Eye (tissue), 1 donor: ENCODE data around the gene GDA.
"Not testable (repeated sequence)": the region's sequence is repeated elsewhere in the genome, so short reads cannot be mapped to it uniquely, and the experiment has no call there.

ENCODE experiments used
- DNase-seq: peaks from one replicate; pipeline ENCODE4 v3.0.0-alpha.2; 2015

Gene GDA

DNA sequence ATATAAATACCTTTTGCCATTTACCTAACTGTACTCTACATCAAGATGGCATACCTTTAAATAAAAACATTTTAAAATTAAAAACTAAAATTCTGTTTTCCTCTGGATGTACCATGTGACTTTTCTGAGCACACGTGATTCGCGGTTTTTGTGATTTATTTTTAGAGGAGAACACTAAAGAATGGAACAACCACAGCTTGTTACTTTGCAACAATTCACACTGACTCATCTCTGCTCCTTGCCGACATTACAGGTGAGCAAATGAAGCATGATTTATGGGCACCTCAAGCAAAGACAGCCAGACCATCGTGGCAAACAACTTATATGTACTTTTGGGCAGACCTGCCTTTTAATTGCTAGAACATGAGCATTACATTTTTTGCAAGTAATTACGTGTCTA lies 61.3 kb downstream of the GDA start:
- DNase-seq = no peak

DNA sequence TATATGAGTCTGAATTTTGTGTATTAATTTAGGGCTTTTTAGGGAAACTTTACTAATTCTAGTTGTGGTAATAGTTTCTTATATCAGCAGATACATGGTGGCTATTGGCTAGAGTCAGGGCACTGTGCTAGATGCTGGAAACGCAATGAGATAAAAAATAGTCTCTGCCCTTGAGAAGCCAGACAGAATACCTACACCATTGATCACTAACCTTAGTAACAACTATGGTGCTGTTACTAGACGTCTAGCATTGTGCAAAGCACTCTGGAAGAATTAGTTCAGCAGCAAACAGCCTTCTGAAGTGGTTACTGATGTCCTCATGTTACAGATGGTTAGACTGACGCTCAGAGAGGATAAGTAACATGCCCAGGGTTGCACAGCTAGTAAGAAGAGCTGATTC lies 61.8 kb downstream of the GDA start:
- no peak for DNase-seq

- no peak for DNase-seq
Measured at GRCh38 chr9:72213906-72214305, 64.7 kb downstream of the GDA start.

DNA sequence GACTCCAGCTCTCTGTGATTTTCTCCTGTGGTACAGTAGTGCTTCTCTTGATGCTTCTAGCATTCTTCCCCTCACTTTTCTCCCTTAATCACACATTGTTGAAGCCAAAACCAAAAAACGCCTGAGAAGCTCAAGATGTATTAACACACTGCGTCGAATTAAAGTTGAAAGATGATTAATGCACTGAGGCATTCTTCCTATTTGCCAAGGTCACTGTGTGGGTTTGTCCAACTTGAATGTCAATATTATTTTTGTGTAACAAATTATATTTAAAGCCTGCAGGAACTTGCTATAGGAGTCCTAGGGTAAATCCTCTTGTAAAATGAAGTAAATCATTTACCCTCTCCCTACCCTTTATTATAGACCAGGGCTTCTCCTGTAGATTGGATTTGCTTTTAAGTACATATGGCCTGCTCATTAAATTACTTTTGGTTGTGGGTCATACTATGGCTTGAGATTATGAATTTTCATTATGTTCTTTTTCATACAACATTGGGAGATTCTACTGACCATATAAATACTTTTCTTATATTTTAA lies 68.1 kb downstream of the GDA start:
- DNase-seq = no peak

- no peak for DNase-seq
Measured at GRCh38 chr9:72220589-72220988, 71.3 kb downstream of the GDA start.

DNA sequence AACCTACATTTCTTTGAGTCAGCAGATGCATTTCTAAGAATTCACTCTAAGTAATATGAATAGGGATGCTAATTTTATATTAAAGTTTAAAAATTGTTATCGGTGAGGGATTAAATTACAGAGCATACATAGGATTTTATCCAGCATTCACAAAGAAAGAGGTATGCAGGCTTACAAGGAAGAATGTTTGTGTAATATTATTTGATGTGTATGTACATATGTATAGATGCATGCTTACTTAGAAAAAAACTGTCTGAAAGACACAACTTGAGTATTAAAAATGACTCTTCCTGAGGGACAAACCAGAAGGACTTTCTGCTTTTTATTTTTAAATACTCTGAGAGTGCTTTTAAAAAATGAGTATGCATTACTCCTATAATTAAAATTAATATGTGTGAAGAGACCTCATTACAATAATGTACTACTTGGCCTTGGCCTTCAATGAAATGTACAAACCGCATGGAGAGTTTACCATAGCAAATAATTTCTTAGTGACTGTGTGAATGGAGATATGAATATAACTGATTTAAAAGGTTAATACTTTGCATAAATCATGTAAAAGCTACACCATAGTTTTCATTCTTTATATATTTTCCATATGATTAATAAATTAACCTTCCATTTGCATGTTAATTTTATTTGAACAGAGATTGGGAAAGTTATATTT lies 77.0 kb downstream of the GDA start:
- DNase-seq = no peak

DNA sequence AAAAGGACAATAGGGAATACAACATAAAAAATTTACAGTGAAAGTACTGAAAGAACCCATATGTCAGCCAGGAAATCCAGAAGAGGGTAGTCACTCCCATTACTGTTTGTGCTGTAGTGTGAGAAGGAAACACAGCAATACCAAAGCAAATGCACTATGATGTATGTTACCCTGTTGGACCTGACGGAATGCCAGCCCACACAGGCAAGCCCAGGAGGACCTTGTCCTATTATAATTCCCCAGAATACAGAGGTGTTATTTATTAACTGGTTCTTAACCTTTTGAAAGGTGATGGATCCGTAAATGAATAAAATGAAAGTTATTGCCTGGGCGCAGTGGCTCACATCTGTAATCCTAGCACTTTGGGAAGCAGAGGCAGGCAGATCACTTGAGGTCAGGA lies 79.0 kb downstream of the GDA start:
- DNase-seq = no peak

DNA sequence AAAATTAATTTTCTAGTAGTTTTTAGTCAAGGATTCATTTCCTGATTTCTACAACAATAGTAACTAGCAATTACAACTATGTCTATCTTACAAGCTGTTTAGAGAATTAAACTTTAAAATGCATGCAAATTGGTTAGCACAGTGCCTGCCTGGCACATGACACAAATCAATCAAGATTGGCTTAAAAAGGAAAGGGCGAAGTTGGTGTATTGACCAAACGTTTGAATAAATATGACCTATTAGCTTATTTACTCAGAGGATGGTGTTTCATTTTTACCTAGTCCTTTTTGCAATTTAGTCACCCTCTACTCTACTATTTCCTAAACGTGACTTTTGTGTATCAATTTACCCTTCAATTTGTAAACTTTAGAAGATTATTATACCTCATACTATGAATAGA lies 83.5 kb downstream of the GDA start:
- no peak for DNase-seq

DNA sequence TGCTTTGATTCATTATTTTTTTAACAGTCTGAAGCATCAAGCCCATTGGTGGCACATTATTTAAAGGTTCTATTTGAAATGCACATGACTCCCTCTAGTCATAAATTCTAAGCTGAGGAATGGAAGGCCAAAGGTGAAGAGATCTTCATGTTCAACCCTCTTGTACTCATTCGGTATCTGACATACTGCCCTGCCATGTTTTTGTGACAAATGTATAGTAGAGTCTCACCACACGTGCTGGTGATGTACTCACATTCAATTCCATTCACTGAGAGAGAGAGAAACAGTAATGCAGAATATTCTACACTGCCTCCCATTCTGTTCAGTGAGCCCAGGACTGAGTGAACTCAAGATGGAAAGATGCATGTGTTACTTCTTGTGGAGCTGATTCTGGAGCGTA lies 98.3 kb downstream of the GDA start:
- DNase-seq = no peak

DNA sequence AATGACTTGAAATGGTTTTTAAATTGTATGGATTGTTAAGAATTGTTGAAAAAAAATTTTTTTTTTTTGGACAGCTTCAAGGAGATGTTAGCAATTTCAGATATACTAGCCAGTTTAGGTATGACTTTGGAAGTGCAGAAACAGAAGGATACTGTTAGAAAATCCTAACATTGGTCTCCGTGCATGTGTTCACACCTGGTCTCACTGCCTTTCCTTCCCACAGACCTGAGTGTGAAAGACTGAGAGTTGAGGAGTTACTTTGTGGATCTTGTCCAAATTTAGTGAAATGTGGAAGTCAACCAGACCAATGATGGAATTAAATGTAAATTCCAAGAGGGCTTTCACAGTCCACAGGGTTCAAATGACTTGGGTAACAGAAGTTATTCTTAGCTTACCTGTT lies 102.3 kb downstream of the GDA start:
- DNase-seq = no peak

GRCh38 chr9:72254901-72255545 lies 105.8 kb downstream of the GDA start:
- DNase-seq = peak; percentile 6

DNA sequence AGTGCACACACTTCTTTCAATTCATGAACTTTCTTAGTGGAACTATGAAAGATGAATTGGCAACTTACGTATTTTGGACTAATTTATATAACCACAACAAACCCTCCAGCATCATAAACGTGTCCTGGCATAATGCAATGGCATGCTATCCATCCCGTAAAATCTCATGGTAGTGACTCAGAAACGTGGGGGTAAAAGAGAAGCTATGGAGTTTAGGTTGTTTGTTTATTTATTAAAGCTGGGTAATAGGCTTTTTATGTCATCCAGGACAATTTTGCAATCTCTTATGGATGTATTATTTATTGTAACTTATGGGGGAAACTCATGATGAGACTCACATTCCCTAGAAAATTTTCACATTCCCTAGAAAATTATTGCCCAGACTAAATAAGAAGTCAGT lies 106.3 kb downstream of the GDA start:
- DNase-seq = no peak

DNA sequence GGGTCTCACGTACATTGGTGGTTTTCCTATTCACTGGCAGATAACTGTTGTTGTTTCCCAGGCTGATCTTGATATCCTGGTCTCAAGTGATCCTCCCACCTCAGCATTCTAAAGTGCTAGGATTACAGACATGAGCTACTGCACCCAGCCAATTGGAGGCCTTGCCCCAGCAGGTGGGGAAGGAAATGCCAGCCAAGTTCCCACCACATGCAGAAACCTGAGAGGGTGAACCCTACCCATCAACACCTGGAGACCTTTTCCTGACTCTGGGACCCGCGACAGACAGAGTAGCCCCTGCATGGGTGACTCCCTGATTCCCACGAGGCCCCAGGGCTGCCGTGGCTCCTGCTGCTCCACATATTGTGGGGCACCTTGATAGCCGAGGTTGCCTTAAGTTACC lies 107.7 kb downstream of the GDA start:
- DNase-seq = no peak

GRCh38 chr9:72257814-72258213 lies 108.6 kb downstream of the GDA start:
- DNase-seq = no peak

GRCh38 chr9:72262063-72262462 lies 112.8 kb downstream of the GDA start:
- no peak for DNase-seq

DNA sequence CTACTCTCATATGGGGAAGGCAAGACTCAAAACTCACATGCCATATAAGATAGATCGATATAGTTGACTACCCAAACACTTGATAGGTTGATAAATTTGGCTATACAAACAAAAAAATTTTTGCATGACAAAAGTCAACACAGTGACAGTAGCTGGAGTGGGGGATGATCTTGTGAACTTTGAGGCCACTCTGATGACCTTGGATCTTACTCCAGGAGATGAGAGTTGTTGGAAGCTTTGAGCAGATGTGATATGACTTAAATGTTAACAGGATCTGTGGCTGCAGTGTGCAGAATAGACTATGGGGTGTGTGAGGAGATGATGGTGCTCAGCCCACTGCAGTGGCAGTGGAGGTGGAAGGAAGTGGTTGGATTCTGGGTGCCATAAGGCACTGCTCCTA lies 114.3 kb downstream of the GDA start:
- no peak for DNase-seq

DNA sequence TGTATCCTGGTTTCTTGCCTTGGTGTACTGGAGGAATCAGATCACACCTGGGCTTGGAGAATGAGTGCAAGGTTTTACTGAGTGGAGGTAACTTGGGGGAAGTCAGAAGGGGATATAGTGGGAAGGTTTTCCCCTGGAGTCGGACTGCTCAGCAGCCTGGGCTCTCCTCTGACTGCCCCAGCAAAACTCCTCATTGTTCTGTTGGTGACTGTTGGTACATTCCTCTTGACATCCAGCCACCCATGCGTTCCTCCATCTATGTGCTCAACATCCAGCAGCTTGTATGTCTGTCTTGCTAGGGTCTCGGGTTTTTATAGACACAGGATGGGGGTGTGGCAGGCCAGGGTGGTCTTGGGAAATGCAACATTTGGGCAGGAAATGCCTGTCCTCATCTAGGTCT lies 119.7 kb downstream of the GDA start:
- no peak for DNase-seq

DNA sequence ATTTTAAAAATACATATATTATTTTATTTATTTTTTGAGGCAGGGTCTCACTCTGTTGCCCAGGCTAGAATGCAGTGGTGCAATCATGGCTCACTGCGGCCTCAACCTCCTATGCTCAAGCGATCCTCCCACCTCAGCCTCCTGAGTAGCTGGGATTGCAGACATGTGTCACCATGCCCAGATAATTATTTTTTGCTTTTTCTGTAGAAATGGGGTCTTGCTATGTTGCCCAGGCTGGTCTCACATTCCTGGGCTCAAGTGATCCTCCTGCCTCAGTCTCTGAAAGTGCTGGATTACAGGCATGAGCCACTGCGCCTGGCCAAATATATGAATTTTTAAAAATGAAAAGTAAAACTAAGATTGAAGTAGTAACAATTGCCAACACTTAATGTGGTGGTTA lies 121.1 kb downstream of the GDA start:
- DNase-seq = not testable (repeated sequence)

GRCh38 chr9:72271613-72272478 lies 122.6 kb downstream of the GDA start:
- peak; percentile 84 for DNase-seq

DNA sequence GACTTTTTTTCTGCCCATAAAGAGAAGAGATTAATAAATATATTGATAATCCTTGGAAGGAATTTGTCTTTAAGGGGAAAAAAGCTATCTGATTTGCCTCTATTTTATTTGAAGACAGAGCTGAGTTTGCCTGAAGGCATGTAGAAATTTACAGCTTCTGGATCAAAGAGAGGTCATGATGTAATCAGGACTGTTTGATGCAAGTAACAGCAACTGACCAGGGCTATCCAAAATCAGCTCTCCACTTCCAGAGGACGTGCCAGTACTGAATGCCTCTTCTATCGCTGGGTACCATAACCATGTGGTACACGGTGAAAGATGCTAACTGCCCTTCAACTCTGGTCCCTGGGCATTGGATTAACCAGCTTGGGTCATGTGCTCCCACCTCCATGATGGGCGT lies 125.2 kb downstream of the GDA start:
- DNase-seq = no peak

DNA sequence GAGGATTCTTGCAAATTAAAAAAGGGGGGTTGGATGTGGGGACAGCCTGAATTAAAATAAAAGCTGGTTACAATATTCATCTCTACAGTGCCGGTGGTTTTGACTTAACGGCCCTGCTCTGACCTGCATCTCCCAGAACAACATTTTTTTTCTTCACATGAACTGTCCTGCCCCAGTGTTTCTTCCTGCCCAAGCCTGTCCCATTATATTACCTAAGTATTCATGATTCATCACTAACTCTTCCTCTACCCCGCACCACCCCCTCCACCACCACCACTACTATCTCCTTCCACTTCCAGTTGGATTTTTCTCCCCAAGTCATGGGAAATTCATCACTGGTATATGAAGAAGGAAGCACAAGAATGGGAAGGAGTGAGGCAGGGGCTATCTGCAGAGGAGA lies 125.7 kb downstream of the GDA start:
- no peak for DNase-seq

DNA sequence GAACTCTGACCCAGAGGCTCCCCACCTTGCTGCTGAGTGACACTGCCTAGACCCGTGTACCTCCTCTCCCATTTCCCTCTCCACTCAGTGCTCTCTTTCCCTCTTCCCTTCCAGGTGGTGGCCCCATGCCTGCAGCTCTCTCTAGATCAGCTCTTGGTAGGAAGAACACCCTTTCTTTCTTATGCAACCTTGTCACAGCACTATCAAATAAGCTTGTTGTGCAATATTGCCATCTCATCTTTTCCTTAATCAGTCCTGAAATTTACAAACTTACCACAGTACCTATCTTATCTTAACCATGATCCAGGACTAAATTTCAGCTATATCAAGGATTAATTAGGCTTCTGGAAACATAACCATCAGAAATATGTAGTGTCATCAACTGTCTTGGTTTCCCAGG lies 127.2 kb downstream of the GDA start:
- no peak for DNase-seq

DNA sequence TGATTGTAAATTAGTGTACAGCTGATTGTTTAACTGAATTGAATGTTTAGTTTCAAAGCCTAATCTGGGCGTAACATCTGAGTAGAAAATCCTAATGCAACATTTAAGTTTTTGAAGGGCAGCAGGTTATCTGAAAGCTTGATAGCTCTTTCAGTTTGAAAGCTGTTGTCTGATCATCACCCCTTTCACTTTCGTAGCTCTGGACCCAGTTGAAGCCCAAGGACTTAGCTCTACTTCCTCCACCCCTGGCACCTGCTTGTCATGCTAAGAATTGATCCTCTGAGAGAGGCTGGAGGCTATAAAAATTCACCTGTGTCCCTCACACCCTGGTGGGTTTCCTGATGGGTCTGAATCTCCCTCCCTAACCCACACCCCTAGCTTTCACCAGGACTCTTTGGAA lies 129.7 kb downstream of the GDA start:
- no peak for DNase-seq
